AG10803 (cell line): ENCODE data around the gene MFSD8.

Experiments used
- DNase-seq: peaks from one replicate; pipeline ENCODE4 v3.0.0; 2010; ENCODE audit warnings: low read depth
- H3K4me3 ChIP-seq: 2 replicates; pipeline ENCODE4 v1.5.1; 2011; ENCODE audit warnings: mild to moderate bottlenecking, low read length, control low read depth
- TF ChIP-seq, protein P1 (sequence below): conservative IDR thresholded peaks from 2 replicates; pipeline ENCODE4 v1.5.1; 2011; ENCODE audit warnings: mild to moderate bottlenecking, low read length, control low read depth, inconsistent platforms

MFSD8 gene

DNA sequence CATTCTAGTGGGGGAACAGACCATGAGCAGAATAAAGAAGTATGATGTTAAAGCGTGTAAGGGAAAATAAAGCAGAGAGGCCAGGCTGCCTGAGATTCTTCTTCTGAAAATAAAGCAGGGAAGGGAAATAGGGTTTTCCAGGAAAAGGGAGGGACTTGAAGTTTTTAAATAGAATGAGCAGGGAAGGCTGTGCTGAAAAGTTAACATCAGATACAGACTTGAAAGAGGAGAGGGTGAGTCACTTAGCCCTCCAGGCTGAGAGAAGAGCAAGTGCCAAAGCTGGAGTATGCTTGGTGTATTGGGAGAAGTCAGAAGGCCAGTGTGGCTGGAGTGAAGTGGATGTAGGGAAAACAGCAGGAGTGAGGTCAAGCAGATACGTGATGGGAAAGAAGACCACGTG is 94.3 kb downstream of the MFSD8 start:
- peak; percentile 80 for DNase-seq
- TF ChIP-seq, protein P1, sequence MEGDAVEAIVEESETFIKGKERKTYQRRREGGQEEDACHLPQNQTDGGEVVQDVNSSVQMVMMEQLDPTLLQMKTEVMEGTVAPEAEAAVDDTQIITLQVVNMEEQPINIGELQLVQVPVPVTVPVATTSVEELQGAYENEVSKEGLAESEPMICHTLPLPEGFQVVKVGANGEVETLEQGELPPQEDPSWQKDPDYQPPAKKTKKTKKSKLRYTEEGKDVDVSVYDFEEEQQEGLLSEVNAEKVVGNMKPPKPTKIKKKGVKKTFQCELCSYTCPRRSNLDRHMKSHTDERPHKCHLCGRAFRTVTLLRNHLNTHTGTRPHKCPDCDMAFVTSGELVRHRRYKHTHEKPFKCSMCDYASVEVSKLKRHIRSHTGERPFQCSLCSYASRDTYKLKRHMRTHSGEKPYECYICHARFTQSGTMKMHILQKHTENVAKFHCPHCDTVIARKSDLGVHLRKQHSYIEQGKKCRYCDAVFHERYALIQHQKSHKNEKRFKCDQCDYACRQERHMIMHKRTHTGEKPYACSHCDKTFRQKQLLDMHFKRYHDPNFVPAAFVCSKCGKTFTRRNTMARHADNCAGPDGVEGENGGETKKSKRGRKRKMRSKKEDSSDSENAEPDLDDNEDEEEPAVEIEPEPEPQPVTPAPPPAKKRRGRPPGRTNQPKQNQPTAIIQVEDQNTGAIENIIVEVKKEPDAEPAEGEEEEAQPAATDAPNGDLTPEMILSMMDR = no peak
- H3K4me3 ChIP-seq = no peak overlapping the region

DNA sequence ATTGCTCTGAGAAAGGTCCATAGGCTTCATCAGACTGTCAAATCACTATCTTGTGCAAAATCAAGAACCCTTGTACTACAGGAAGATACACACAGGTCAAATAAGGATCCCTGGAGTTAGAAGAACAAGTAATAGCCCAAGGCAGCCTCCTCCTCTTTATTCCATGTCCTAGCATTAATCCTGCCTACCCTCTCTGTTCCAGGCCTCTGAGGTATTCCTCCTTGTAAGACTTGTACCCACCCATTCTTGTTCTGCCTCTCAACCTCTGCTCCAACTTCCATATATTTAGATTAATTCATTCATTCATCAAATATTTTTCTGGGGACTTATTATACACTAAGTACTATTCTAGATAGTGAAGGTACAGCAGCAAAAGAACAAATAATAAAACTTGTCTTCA is 94.7 kb downstream of the MFSD8 start:
- H3K4me3 ChIP-seq = no peak overlapping the region
- TF ChIP-seq, protein P1 = no peak

DNA sequence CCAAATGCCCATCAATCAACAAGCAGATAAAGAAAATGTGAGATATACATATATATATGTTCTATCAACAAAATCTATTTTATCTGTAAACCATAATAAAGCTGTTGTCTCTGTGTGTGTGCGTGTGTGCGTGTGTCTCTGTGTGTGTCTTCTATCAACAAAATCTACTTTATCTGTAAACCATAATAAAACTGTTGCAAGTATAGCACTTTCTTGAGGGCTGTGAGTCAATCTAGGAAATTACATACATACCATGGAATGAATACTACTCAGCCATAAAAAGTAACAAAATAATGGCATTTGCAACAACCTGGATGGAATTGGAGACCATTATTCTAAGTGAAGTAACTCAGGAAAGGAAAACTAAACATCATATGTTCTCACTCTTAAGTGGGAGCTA is 96.8 kb downstream of the MFSD8 start:
- DNase-seq = no peak
- TF ChIP-seq, protein P1 = no peak
- no peak overlapping the region for H3K4me3 ChIP-seq

More for the DNA sequence above, 94.7 kb downstream of the MFSD8 start:
- DNase-seq = no peak
